ENCODE results near the gene UCKL1. TPM values are rescaled to one million over a fixed set of nuclear protein-coding genes. Genes with fewer than 3 reads are reported as not detected.

The UCKL1 gene
- total and polyA plus RNA-seq, 9 donors, result 24.8 to 56.5 (median 43.5) TPM

DNA sequence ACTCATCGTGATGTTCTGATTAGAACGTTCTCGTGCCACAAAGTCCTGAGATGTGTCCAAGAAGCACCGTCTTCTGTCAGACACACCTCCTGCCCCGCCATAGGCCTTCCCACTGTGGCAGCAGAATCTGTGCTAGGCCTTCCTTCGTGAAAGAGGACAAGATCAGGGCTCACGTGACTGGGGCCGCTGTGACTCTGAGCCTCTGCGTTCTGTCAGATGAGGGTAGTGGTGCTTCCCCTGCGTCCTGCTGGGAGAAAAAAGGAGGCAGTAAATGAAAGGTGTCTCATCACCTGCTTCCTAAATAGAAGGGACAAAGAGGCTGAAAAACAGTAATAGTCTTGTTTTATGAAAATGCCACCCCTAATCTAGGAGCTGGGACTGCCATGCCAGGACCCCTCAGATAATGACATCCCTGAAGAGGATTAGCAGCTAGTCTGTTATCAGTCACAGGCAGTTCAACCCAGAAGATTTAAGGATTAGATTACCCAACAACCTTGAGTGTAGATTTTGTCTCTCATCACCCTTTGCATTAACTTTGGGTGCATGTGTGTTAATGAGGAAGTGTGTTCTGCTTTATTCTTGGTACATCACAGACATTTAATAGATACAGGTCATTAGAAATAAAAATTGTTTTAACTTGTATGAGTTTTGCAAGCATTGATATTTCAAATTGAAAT, 57.2 kb downstream of the UCKL1 start:
- Histone ChIP-seq H3K27ac (ENCODE audit: low read length) (no peak overlapping the region), H3K4me3 (ENCODE audit: low read length) (no peak overlapping the region), H3K27me3 (ENCODE audit: control insufficient read depth, insufficient read depth, low read length) (no peaks in the 10 kb centered on the region), H3K36me3 (ENCODE audit: control insufficient read depth, insufficient read depth, low read length) (peaks cover 9% of the 10 kb centered on the region), H3K9me3 (replicated peaks; ENCODE audit: control insufficient read depth, low read depth, low read length) (no peaks in the 10 kb centered on the region), H3K4me1 (ENCODE audit: control insufficient read depth, insufficient read depth, low read length) (peaks cover 24% of the 10 kb centered on the region)
- WGBS (ENCODE audit: insufficient coverage), result 79% methylated on average over 7 of the region's 10 CpGs
- DNase-seq, result no peak

DNA sequence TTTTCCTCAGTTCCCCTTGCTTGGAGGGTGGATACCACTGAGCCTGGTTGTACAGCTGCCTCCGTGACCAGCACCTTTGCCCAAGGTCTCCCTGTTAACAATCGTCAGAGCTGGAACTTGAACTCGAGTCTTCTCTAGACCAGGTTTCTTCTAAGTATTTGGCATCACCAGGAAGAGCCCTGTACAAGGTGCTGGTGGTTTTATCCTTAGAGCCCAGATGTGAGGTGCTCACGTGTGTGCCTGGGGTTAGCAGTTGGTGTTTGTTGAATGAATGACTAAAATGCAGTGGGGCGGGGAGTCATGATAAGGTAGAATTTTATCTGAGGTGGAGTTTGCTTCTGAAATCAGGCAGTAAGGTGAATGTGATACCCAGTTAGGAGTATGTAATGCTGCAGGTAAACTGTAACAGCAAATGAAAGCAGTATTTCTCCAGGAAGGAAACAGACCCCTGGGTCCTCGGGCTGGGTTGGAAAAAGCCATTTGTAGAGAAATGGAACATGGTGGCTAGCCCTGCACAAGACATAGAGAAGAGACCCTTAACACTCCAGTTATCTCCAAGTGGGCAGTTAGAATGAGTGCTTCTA, 58.1 kb downstream of the UCKL1 start:
- Histone ChIP-seq H3K27ac (ENCODE audit: low read length) (no peak overlapping the region), H3K27me3 (ENCODE audit: control insufficient read depth, insufficient read depth, low read length) (no peaks in the 10 kb centered on the region), H3K9me3 (replicated peaks; ENCODE audit: control insufficient read depth, low read depth, low read length) (no peaks in the 10 kb centered on the region), H3K36me3 (ENCODE audit: control insufficient read depth, insufficient read depth, low read length) (peaks cover 7% of the 10 kb centered on the region), H3K4me3 (ENCODE audit: low read length) (no peak overlapping the region), H3K4me1 (ENCODE audit: control insufficient read depth, insufficient read depth, low read length) (peaks cover 22% of the 10 kb centered on the region)
- no peak for DNase-seq
- WGBS (ENCODE audit: insufficient coverage), result 93% methylated on average over 5 of the region's 6 CpGs

DNA sequence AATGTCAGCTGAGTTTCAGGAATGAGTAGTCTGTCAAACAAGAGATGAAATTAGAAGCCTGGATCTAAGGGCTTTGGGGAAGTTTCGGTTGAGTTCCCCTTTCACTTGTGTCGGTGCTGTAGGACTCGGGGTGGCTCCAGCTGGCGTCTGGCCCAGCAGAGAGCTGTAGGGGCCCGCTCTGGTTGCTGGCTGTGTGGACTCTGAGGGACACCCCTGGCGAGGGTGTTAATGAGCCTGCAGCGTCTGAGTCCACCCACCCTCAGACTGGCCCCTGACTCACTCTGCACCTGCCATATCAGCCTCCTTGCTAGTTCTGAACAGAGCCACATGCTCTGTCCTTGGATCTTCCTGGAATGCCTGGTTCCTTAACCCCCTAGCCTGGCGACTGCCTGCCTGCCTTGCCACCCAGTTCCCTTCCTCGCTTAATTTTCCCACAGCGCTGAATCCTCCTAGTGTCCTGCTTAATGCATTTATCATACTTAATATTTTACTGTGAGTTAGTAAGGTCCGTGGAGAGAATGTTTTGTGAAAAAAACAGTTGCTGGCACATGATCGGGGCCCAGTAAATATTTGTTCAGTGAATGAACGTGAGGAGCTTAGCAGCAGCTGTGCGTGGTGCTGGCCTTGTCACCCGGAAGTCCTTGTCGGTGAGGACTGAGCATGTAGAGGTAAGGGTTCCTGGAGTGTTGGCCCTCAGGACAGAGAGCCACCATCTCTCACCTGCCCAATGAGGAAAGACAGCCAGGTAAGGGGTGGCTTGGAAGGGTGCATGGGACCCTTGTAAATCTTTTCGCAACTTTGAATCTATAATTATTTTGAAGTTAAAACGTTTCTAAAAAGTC, 59.7 kb downstream of the UCKL1 start:
- Histone ChIP-seq H3K4me3 (ENCODE audit: low read length) (peak overlapping the region; percentile 53), H3K36me3 (ENCODE audit: control insufficient read depth, insufficient read depth, low read length) (peaks cover 9% of the 10 kb centered on the region), H3K27me3 (ENCODE audit: control insufficient read depth, insufficient read depth, low read length) (no peaks in the 10 kb centered on the region), H3K4me1 (ENCODE audit: control insufficient read depth, insufficient read depth, low read length) (peaks cover 22% of the 10 kb centered on the region), H3K27ac (ENCODE audit: low read length) (peak overlapping the region; percentile 84), H3K9me3 (replicated peaks; ENCODE audit: control insufficient read depth, low read depth, low read length) (no peaks in the 10 kb centered on the region)
- peak; percentile 75 for DNase-seq
- 6% methylated on average over 4 of the region's 18 CpGs for WGBS (ENCODE audit: insufficient coverage)

DNA sequence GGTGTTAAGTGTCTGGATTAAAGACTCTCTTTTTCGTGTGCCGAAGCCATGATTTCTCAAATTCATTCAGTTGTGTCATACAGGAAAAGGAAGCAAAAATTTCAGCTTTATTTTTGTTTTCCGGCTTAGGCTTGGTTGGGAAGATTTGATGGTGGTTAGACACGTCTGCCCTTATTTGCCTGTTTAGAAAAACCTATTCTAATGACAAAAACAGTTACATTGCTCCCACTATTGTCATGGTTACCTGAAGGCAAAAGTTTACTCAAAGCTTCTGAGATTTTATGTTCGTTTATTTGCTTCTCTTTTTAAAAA, 60.3 kb downstream of the UCKL1 start:
- 0% methylated on average over 2 of the region's 5 CpGs for WGBS (ENCODE audit: insufficient coverage)
- Histone ChIP-seq H3K27ac (ENCODE audit: low read length) (peak overlapping the region; percentile 84), H3K4me1 (ENCODE audit: control insufficient read depth, insufficient read depth, low read length) (peaks cover 22% of the 10 kb centered on the region), H3K4me3 (ENCODE audit: low read length) (peak overlapping the region; percentile 53), H3K9me3 (replicated peaks; ENCODE audit: control insufficient read depth, low read depth, low read length) (no peaks in the 10 kb centered on the region), H3K27me3 (ENCODE audit: control insufficient read depth, insufficient read depth, low read length) (no peaks in the 10 kb centered on the region), H3K36me3 (ENCODE audit: control insufficient read depth, insufficient read depth, low read length) (peaks cover 14% of the 10 kb centered on the region)
- DNase-seq, result no peak

DNA sequence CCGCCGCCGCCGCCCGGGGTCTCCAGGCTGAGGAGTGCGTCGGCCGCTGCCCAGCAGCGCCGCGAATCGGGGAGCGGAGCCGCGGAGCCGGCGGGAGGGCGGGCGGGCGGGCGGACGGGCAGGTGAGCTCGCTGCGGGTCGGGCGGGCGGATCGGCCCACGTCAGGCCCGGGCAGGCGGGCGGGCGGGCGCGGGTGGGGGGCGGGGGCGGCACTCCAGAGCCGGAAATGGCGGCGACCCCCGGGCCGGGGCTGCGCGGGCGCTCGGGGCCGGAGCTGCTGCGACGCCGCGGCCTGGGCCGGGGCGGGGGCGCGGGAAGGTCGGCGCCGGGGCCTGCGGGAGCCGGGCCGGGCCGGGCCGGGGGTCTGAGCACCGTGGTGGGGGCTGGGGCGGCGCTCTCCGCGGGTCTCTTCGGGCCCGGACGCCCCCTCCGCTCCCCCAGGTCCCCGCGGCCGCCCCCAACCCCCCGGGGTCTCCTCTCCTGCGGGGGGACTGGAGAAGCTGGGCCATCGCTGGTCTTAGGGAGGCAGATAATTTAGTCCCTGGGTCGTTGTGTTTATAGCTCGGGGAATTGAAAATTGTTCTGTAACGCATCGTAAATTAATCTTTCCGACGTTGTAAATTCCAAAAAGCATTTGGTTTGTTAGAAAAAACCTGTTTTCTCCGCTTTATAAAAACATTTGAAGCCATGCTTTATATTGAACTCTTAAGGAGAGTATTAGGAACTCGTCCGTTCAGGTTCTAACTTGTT, 60.8 kb downstream of the UCKL1 start:
- WGBS (ENCODE audit: insufficient coverage), result 0% methylated on average over 45 of the region's 87 CpGs
- Histone ChIP-seq H3K4me1 (ENCODE audit: control insufficient read depth, insufficient read depth, low read length) (peaks cover 22% of the 10 kb centered on the region), H3K36me3 (ENCODE audit: control insufficient read depth, insufficient read depth, low read length) (peaks cover 20% of the 10 kb centered on the region), H3K27me3 (ENCODE audit: control insufficient read depth, insufficient read depth, low read length) (no peaks in the 10 kb centered on the region), H3K9me3 (replicated peaks; ENCODE audit: control insufficient read depth, low read depth, low read length) (no peaks in the 10 kb centered on the region), H3K4me3 (ENCODE audit: low read length) (peak overlapping the region; percentile 53), H3K27ac (ENCODE audit: low read length) (peak overlapping the region; percentile 84)
- no peak for DNase-seq

DNA sequence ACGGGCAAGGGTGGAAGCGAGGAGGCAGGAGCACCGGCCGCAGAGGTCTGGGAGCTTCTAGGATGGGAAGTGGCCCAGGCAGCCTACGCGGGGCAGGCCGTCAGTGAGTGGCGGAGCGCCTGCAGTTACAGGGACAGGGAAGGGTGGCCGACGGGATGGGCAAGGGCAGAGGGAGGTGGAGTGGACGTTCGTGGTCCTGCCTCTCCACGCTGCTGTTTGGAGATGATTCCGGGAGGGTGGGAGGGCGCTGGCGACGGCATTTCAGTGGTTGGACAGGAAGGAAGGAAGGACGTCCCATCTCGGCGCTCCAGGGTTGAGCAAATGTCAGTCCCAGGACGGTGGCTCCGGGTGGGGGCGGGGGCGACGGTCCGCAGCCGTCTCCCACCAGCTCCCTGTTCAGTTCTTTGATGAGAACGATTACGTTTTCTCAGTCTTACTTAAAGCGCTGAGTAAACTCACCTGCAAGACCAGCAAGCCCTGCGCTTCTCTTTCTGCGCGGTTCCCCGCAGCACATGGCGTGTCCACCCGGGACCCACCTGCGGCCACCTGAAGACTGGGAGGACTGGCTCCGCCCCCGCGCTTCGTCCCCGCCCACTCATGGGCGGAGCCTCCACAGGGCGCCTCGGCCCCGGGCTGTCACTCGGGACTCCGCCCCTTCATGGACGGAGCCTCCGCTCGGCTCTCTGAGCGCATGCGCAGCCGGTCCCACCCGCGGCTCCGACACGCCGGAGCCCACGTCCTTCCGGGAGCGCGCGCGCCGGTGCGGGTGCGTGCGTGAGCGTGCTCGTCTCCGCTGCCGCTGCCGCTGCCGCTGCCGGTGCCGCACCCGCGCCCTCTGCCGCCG, 61.6 kb downstream of the UCKL1 start, which contains the start of gene DNAJC5:
DNAJC5 (plus strand) TSS at position 769 of the 844 bp plus-strand sequence. CDS start 33,220 bp downstream, outside the sequence.
- H3K9me3 ChIP-seq (replicated peaks; ENCODE audit: control insufficient read depth, low read depth, low read length), result no peaks in the 10 kb centered on the region
- no peaks in the 10 kb centered on the region for H3K27me3 ChIP-seq (ENCODE audit: control insufficient read depth, insufficient read depth, low read length)
- peaks cover 22% of the 10 kb centered on the region for H3K4me1 ChIP-seq (ENCODE audit: control insufficient read depth, insufficient read depth, low read length)
- under 1% methylated on average over 77 of the region's 82 CpGs for WGBS (ENCODE audit: insufficient coverage)
- H3K36me3 ChIP-seq (ENCODE audit: control insufficient read depth, insufficient read depth, low read length), result peaks cover 28% of the 10 kb centered on the region
- peak; percentile 97 for DNase-seq
- H3K27ac ChIP-seq (ENCODE audit: low read length), result peak within 1 kb of the TSS; percentile 84
- peak within 1 kb of the TSS; percentile 57 for H3K4me3 ChIP-seq (ENCODE audit: low read length)

DNA sequence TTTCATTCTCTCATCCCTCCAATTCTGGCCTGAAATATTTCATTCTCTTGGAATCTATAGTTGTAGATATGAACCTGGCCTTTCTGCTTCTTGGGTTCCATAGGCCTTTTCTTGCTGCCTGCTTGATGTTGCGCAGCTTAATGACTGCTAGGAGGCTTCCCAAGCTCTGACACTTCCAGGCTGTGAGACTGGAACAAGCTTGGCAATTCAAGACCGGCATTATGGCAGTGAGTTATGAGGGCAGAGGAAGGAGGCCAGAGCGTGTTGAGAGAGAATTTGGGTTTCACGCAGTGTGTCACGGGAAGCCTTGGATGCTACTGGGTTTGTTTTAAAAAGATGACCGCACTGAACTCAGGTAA, 62.2 kb downstream of the UCKL1 start:
- Histone ChIP-seq H3K9me3 (replicated peaks; ENCODE audit: control insufficient read depth, low read depth, low read length) (no peaks in the 10 kb centered on the region), H3K36me3 (ENCODE audit: control insufficient read depth, insufficient read depth, low read length) (peaks cover 34% of the 10 kb centered on the region), H3K27me3 (ENCODE audit: control insufficient read depth, insufficient read depth, low read length) (no peaks in the 10 kb centered on the region), H3K4me3 (ENCODE audit: low read length) (peak overlapping the region; percentile 57), H3K4me1 (ENCODE audit: control insufficient read depth, insufficient read depth, low read length) (peaks cover 22% of the 10 kb centered on the region), H3K27ac (ENCODE audit: low read length) (peak overlapping the region; percentile 76)
- WGBS (ENCODE audit: insufficient coverage), result 24% methylated on average over 6 of the region's 6 CpGs
- peak; percentile 18 for DNase-seq

DNA sequence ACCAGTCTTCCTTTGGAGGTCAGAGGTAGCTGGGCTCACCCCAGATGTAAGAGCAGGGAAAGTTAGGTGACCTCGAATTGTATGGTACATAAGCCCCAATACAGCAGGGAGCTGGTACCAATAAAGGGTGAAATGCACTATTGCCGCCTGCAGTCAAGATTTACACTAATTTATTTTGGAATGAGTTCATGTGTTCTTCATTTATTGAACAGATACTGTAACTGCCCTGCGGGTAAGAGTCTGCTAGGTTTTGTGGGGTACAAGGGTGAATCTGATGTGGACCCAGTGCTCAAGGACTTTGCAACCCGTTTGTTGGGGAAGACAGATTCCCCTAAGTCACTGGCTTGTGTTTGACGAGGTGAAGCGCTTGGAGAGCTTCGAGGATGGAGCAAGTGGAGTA, 63.8 kb downstream of the UCKL1 start:
- Histone ChIP-seq H3K27me3 (ENCODE audit: control insufficient read depth, insufficient read depth, low read length) (no peaks in the 10 kb centered on the region), H3K4me3 (ENCODE audit: low read length) (no peak overlapping the region), H3K36me3 (ENCODE audit: control insufficient read depth, insufficient read depth, low read length) (peaks cover 43% of the 10 kb centered on the region), H3K9me3 (replicated peaks; ENCODE audit: control insufficient read depth, low read depth, low read length) (no peaks in the 10 kb centered on the region), H3K4me1 (ENCODE audit: control insufficient read depth, insufficient read depth, low read length) (peaks cover 17% of the 10 kb centered on the region), H3K27ac (ENCODE audit: low read length) (no peak overlapping the region)
- no peak for DNase-seq
- WGBS (ENCODE audit: insufficient coverage), result 83% methylated on average over 4 of the region's 7 CpGs

Measured in muscle of leg (tissue), 11 donors.